ENCODE data around the gene FRMD3. TPM values are rescaled to one million over a fixed set of nuclear protein-coding genes. Genes with fewer than 3 reads are reported as not detected.

FRMD3 gene
- total RNA-seq, 1 donor = 0.86 TPM

- H3K4me3 ChIP-seq (ENCODE audit: low read depth, low read length) = no peak overlapping the region
- TF ChIP-seq CTCF (IDR thresholded peaks at IDR 0.05; ENCODE audit: insufficient read depth, low read depth, low read length) = no peak
- DNase-seq (ENCODE audit: low read depth) = peak; percentile 20
Measured at GRCh38 chr9:83322438-83322837, 215.8 kb downstream of the FRMD3 start.

GRCh38 chr9:83317244-83317643, 221.0 kb downstream of the FRMD3 start:
- TF ChIP-seq CTCF (IDR thresholded peaks at IDR 0.05; ENCODE audit: insufficient read depth, low read depth, low read length) = no peak
- H3K4me3 ChIP-seq (ENCODE audit: low read depth, low read length) = no peak overlapping the region
- no peak for DNase-seq (ENCODE audit: low read depth)

- no peak overlapping the region for H3K4me3 ChIP-seq (ENCODE audit: low read depth, low read length)
- TF ChIP-seq CTCF (IDR thresholded peaks at IDR 0.05; ENCODE audit: insufficient read depth, low read depth, low read length) = no peak
- no peak for DNase-seq (ENCODE audit: low read depth)
Measured at GRCh38 chr9:83315649-83316048, 222.6 kb downstream of the FRMD3 start.

GRCh38 chr9:83313781-83314180, 224.4 kb downstream of the FRMD3 start:
- H3K4me3 ChIP-seq (ENCODE audit: low read depth, low read length) = no peak overlapping the region
- DNase-seq (ENCODE audit: low read depth) = no peak
- TF ChIP-seq CTCF (IDR thresholded peaks at IDR 0.05; ENCODE audit: insufficient read depth, low read depth, low read length) = no peak

GRCh38 chr9:83312537-83312936, 225.7 kb downstream of the FRMD3 start:
- no peak overlapping the region for H3K4me3 ChIP-seq (ENCODE audit: low read depth, low read length)
- no peak for DNase-seq (ENCODE audit: low read depth)
- TF ChIP-seq CTCF (IDR thresholded peaks at IDR 0.05; ENCODE audit: insufficient read depth, low read depth, low read length) = no peak

GRCh38 chr9:83307066-83307724, 231.0 kb downstream of the FRMD3 start:
- no peak for TF ChIP-seq CTCF (IDR thresholded peaks at IDR 0.05; ENCODE audit: insufficient read depth, low read depth, low read length)
- no peak overlapping the region for H3K4me3 ChIP-seq (ENCODE audit: low read depth, low read length)
- DNase-seq (ENCODE audit: low read depth) = no peak

DNA sequence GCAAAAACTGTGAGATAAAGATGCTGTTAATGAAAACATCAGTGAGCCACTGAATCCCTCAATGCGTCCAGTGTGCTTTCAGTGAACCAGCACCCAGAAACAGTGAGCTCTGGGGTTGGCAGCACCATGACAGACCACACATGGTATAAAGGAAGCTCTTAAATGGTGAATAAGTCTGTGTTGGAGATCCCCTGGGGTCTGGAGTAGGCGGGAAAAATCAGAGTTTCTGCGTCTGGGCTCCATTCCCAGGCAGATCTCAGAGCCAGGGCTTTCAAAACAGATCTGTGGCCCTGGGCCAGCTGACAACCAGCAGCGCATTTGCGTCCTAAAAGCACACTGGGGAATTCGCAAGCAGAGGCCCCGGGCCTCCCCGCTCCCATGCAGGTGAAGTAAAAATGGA, 233.5 kb downstream of the FRMD3 start:
- peak; percentile 54 for DNase-seq (ENCODE audit: low read depth)
- no peak overlapping the region for H3K4me3 ChIP-seq (ENCODE audit: low read depth, low read length)
- no peak for TF ChIP-seq CTCF (IDR thresholded peaks at IDR 0.05; ENCODE audit: insufficient read depth, low read depth, low read length)
